Measurements from ENCODE around the gene CLP1.

The CLP1 gene

GRCh38 chr11:57657194-57658022, at the start of gene CLP1:
Gene CLP1, plus strand, starts transcription at chr11:57657762. Its CDS starts 1,715 bp downstream, at chr11:57659477.
- peak; percentile 89 for DNase-seq

DNA sequence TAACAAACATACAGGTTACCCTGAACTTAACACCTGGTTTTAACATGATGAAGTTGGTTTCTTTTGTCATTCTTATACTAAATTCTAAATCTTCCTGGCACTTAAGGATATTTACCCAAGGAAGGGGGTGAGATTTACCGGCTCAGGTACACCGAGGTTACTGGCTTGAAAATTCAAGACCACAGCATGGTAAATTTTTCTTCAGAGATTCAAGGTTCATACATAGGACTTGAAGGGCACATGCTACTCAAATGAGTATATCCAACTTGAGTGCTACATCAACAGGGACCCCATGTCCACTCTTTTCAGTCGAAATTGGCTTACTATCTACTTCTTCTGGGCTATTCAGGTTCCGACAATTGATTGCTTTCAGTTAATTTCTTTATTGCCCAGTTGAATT, 47.4 kb upstream of the CLP1 start:
- no peak for DNase-seq

DNA sequence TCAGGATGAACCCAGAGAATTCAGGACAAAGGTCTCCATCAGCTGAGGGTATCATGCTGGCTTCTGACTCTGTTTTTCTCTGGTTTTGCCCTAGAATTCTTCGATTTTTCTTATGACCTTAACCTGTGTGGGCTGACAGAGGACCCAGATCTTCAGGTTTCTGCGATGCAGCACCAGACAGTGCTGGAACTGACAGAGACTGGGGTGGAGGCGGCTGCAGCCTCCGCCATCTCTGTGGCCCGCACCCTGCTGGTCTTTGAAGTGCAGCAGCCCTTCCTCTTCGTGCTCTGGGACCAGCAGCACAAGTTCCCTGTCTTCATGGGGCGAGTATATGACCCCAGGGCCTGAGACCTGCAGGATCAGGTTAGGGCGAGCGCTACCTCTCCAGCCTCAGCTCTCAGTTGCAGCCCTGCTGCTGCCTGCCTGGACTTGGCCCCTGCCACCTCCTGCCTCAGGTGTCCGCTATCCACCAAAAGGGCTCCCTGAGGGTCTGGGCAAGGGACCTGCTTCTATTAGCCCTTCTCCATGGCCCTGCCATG, 43.3 kb upstream of the CLP1 start:
- DNase-seq, result no peak

DNA sequence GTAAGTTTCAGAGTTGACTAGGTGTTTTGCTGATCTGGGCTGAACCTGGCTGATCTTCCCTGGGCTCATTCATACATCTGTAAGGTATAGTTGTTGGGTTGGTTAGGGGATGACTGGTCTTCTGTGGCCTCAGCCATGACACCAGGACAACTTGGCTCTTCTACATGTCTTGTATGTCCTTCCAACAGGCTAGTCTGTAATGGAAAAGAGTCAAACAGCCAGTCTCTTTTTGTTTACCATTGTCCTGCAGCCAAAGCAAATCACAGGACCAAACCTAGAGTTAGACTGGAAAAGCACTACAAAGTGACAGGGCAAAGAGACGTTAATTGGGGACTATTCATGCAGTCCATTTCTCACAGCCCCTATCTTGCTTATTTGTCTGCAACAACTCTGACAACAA, 42.3 kb upstream of the CLP1 start:
- DNase-seq, result no peak

DNA sequence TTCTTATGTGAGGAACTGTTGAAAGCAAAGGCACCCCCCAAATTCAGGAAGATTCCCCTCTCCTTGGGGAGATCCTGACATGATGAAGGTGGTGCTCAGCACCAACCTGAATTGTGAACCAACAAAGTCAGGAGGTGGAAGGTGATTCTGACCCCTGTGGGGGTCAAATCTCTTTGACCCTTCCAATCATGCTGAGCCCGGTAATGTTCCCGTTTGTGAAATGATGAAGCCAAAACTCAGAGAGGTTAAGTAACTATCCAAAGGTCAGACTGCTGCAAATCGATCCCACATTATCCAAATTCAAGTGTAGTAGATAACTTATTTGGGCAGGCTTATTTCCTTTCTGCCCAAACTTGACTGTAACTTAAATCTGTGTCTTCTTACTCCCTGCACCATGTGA, 41.0 kb upstream of the CLP1 start:
- DNase-seq, result no peak

GRCh38 chr11:57618438-57618837, 39.1 kb upstream of the CLP1 start:
- no peak for DNase-seq

DNA sequence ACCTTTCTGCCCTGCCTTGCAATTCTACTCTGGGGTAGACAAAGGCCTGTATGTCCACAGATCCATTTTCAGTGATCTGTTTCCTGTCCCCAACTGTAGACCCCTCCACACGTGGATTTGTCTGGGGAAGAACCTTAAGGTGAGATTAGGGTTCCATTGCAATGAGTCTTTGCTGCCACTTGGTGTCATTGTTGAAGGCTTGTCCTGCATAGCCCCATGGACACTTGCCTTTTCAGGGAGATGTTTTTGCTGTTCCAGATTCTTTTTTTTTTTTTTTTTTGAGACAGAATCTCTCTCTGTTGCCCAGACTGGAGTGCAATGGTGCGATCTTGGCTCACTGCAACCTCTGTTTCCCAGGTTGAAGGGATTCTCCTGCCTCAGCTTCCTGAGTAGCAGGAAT, 38.2 kb upstream of the CLP1 start:
- no peak for DNase-seq

- DNase-seq, result no peak
Measured at GRCh38 chr11:57620467-57620866, 37.1 kb upstream of the CLP1 start.

- no peak for DNase-seq
Measured at GRCh38 chr11:57622263-57622662, 35.3 kb upstream of the CLP1 start.

DNA sequence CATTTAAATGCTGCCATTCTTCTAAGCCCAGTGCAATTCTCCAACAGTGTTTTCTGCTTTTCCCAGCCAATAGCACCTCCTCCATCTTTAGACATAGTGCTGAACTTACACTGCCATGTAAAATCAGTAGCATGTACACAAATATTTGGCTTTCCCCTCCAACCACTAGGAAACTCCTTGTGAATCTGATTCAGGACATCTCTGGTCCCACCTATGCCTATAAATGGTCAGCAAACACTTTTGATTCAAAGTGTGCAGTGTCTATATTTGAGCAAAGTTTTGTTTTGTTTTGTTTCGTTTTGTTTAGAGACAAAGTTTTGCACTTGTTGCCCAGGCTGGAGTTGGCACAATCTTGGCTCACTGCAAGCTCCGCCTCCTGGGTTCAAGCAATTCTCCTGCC, 32.7 kb upstream of the CLP1 start:
- no peak for DNase-seq

DNA sequence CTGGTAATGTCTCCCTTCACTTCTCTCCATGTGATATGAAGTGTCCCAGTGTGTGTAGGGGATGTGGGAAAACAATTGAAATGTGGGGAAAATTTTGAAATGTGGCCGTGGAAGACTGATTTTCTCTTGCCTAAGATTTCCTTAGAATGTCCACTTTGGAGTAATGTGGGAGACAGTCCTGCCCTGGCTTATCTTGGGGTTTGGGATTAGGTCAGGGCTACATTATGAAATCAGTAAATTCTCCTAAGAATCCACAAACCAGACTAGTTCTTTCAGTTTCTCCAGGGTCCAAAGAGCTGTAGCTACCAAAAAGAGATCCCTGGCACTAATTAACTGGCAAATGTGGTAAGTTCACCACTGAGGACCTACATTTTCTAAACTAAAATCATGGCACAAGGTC, 30.7 kb upstream of the CLP1 start:
- DNase-seq, result no peak

- DNase-seq, result no peak
Measured at GRCh38 chr11:57630171-57630570, 27.4 kb upstream of the CLP1 start.

- no peak for DNase-seq
Measured at GRCh38 chr11:57632116-57632515, 25.4 kb upstream of the CLP1 start.

DNA sequence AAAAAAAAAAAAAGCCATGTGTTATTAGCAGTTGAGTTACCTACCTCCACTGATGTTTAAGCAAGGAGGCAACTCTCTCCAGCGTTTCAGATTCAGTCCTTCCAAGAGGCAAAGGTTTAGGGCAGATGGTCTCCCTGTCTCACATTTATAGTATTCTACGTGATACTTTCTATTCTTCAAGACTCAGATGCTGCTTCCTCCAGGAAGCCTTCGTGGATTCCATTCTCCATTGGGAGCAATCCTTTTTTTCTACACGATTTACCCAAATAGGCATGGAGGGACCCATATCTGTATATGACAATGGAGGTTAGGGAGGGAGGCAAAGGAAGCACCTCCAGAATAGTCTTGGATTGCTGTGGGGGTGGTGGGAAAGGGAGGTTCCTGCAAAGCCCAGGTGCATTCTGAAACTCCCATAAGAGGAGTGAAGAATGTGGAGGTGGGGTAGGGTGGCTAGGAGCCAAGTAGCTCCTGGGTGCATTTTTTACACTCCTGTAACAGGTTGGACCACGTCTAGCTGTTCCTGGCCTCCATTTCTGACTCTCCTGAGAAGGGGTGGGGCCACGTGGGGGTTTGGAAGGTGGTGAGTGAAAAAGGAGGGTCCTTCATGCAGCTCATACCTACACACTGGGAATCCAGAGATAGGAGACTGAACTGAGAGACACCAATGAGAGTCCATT, 24.0 kb upstream of the CLP1 start:
- no peak for DNase-seq

- no peak for DNase-seq
Measured at GRCh38 chr11:57634311-57634710, 23.3 kb upstream of the CLP1 start.

- DNase-seq, result no peak
Measured at GRCh38 chr11:57635246-57635645, 22.3 kb upstream of the CLP1 start.

DNA sequence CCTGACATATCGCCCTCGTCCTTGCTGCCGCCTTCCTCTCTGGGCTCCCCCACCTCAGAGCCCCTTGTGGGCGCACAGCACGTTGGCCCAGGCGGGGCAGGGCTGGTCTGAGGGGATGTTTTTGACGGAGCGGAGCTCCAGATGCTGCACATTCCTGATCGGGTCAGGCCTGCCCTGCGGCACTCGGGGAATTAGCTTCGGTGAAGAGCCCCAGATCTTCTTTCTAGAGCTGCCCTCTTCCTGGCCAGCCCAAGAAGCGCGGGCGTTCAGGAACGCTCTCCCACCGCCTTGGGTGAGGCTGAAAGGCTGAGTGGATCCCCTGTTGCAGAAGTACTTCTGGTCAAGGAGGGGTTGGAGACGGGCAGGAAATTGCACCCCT, 19.9 kb upstream of the CLP1 start:
- DNase-seq, result no peak

- DNase-seq, result no peak
Measured at GRCh38 chr11:57638005-57638781, 19.4 kb upstream of the CLP1 start.

DNA sequence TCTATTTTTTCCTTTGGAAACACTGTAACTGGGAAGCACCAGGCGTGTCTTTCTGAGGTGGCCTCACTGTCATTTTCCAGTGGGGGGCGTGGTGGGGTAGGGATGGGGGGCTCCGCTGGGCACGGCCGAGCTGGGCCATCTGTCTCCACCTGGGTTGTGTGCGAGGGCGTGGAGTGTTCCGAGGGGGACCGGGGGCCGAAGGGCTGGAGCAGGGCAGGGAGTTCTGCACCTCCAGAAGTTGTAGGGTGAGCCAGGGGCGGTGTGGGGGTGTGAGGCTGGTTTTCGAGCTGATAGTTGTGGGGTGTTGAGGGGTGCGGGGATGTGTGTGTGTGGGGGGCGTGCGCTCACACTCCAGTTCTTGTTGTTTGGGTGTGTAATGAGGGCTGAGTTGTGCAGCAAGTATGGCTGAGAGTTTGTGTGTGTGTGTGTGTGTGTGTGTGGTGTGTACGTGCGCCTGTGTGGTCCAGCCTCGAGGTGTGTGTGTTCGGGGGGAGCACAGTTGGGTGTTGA, 18.7 kb upstream of the CLP1 start:
- no peak for DNase-seq

- DNase-seq, result no peak
Measured at GRCh38 chr11:57639321-57640067, 18.1 kb upstream of the CLP1 start.

- no peak for DNase-seq
Measured at GRCh38 chr11:57640068-57640800, 17.3 kb upstream of the CLP1 start.

All from SHP77 treated with DMSO at 0.1 percent for 48 hours (cell line).